Neural progenitor cell (in vitro differentiated cells): ENCODE measurements around the gene PAXIP1. TPM values are rescaled to one million over a fixed set of nuclear protein-coding genes. Genes with fewer than 3 reads are reported as not detected.

ENCODE experiments used
- DNase-seq: peaks from one replicate; pipeline ENCODE4 v3.0.0-alpha.2; 2016; ENCODE audit warnings: low spot score
- H2AFZ ChIP-seq: fragments of 200-600 bp; sonication (generic); replicated peaks from 2 replicates; pipeline ENCODE4 v1.6.1; 2016; ENCODE audit warnings: antibody characterized with exemption
- H3F3A ChIP-seq: fragments of 200-600 bp; sonication (generic); 2 replicates; pipeline ENCODE4 v1.6.1; 2016; ENCODE audit warnings: antibody characterized with exemption, low read depth
- H3K27ac ChIP-seq: fragments of 200-600 bp; sonication (generic); 2 replicates; pipeline ENCODE4 v1.5.1; 2016; ENCODE audit warnings: mild to moderate bottlenecking
- H3K27me3 ChIP-seq: fragments of 200-600 bp; sonication (generic); 2 replicates; pipeline ENCODE4 v1.6.1; 2016; ENCODE audit warnings: mild to moderate bottlenecking, moderate library complexity
- H3K36me3 ChIP-seq: fragments of 200-600 bp; sonication (generic); 2 replicates; pipeline ENCODE4 v1.5.1; 2016
- H3K4me1 ChIP-seq: fragments of 200-600 bp; sonication (generic); 2 replicates; pipeline ENCODE4 v1.6.1; 2016; ENCODE audit warnings: mixed run types
- H3K4me2 ChIP-seq: fragments of 200-600 bp; sonication (generic); 2 replicates; pipeline ENCODE4 v1.6.1; 2016
- H3K4me3 ChIP-seq: fragments of 200-600 bp; sonication (generic); 2 replicates; pipeline ENCODE4 v1.5.1; 2016
- H3K79me2 ChIP-seq: fragments of 200-600 bp; sonication (generic); 2 replicates; pipeline ENCODE4 v1.6.1; 2016; ENCODE audit warnings: low read depth
- H3K9ac ChIP-seq: fragments of 200-600 bp; sonication (generic); 2 replicates; pipeline ENCODE4 v1.6.1; 2016
- H3K9me3 ChIP-seq: fragments of 200-600 bp; sonication (generic); 2 replicates; pipeline ENCODE4 v1.5.1; 2016; ENCODE audit warnings: low read depth
- H4K20me1 ChIP-seq: fragments of 200-600 bp; sonication (generic); 2 replicates; pipeline ENCODE4 v1.6.1; 2016; ENCODE audit warnings: low read depth
- H3K27ac Mint-ChIP-seq: 3 replicates; pipeline ENCODE4 v1.8.0; 2021; ENCODE audit warnings: mixed read lengths
- H3K27me3 Mint-ChIP-seq: 2 replicates; pipeline ENCODE4 v1.8.0; 2022; ENCODE audit warnings: low read depth, mild to moderate bottlenecking, inconsistent platforms, moderate library complexity, mixed read lengths; ENCODE audit not compliant: insufficient read depth
- H3K36me3 Mint-ChIP-seq: 3 replicates; pipeline ENCODE4 v1.8.0; 2021; ENCODE audit warnings: mixed read lengths
- H3K4me1 Mint-ChIP-seq: 3 replicates; pipeline ENCODE4 v1.8.0; 2021; ENCODE audit warnings: mixed read lengths
- H3K4me3 Mint-ChIP-seq: 3 replicates; pipeline ENCODE4 v1.8.0; 2021; ENCODE audit warnings: mild to moderate bottlenecking, moderate library complexity, mixed read lengths
- H3K9me3 Mint-ChIP-seq: 3 replicates; pipeline ENCODE4 v1.8.0; 2020; ENCODE audit warnings: mixed read lengths
- EZH2 ChIP-seq: fragments of 200-600 bp; sonication (generic); IDR thresholded peaks from 2 replicates; pipeline ENCODE4 v1.6.1; 2017; ENCODE audit warnings: antibody characterized with exemption, mild to moderate bottlenecking, moderate library complexity
- EZH2phosphoT487 ChIP-seq: fragments of 200-600 bp; sonication (generic); IDR thresholded peaks from 2 replicates; pipeline ENCODE4 v1.6.1; 2017; ENCODE audit warnings: antibody characterized with exemption
- total RNA-seq: library from RNA; depleted of rRNA; stranded (reverse); fragments of >200 nt; gene quantifications from 2 replicates; pipeline ENCODE4 v1.2.3, GENCODE V29; 2015; ENCODE audit warnings: low replicate concordance
- TF ChIP-seq, protein P1 (sequence below): fragments of 200-600 bp; sonication (generic); IDR thresholded peaks from 2 replicates; pipeline ENCODE4 v1.5.1; 2017; ENCODE audit warnings: antibody characterized with exemption, mild to moderate bottlenecking

The PAXIP1 gene
- total RNA-seq, 1 donor from 2014 or later = 26.1 TPM

DNA sequence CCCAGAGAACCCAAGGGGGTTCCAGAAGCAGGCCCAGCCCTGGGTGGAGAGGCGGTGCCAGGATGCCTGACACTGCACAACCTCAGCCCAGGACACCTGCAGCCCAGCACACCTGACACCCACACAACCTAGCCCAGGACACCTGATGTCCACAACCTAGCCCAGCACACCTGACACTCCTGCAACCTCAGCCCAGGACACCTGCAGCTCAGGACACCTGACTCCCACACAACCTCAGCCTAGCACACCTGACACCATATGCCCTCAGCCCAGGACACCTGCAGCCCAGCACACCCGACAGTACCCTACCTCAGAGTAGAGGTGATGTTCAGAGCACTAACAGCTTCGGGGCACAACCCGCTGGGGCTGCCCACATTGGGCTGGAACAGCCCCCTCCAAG, 87.3 kb downstream of the PAXIP1 start:
- Histone ChIP-seq H2AFZ (no peak overlapping the region), H3K4me2 (no peak overlapping the region), H3K4me3 (no peak overlapping the region), H3K79me2 (no peaks in the 10 kb centered on the region), H4K20me1 (no peaks in the 10 kb centered on the region), H3K9ac (no peak overlapping the region), H3K36me3 (no peaks in the 10 kb centered on the region), H3K4me1 (no peaks in the 10 kb centered on the region), H3K27me3 (peaks cover 13% of the 10 kb centered on the region), H3K9me3 (no peaks in the 10 kb centered on the region), H3F3A (no peaks in the 10 kb centered on the region), H3K27ac (no peak overlapping the region)
- DNase-seq = no peak
- Mint-ChIP-seq H3K9me3 (peaks cover 10% of the 10 kb centered on the region), H3K27ac (no peak overlapping the region), H3K4me1 (peaks cover 4% of the 10 kb centered on the region), H3K27me3 (peaks cover 4% of the 10 kb centered on the region), H3K36me3 (no peaks in the 10 kb centered on the region), H3K4me3 (no peak overlapping the region)
- TF ChIP-seq, protein P1, sequence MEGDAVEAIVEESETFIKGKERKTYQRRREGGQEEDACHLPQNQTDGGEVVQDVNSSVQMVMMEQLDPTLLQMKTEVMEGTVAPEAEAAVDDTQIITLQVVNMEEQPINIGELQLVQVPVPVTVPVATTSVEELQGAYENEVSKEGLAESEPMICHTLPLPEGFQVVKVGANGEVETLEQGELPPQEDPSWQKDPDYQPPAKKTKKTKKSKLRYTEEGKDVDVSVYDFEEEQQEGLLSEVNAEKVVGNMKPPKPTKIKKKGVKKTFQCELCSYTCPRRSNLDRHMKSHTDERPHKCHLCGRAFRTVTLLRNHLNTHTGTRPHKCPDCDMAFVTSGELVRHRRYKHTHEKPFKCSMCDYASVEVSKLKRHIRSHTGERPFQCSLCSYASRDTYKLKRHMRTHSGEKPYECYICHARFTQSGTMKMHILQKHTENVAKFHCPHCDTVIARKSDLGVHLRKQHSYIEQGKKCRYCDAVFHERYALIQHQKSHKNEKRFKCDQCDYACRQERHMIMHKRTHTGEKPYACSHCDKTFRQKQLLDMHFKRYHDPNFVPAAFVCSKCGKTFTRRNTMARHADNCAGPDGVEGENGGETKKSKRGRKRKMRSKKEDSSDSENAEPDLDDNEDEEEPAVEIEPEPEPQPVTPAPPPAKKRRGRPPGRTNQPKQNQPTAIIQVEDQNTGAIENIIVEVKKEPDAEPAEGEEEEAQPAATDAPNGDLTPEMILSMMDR = no peak
- TF ChIP-seq EZH2phosphoT487 (no peak), EZH2 (no peak)

DNA sequence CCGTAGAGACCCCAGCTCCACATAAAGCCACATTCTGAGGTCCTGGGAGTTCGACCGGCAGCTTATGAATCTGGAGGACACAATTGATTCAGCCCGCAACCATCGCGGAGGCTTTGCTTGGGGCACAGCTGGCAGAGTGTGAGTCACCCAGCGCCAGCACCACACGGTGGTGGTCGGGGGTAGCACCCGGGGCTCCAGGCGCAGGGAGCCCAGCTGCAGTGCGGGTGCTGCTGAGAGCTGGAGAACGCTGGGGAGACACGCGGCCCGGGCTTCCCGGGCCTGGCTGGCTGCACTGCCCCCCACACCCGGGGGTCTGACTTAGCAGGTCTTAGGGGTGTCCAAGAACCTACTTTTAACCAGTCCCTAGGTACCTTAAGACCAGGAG, 87.9 kb downstream of the PAXIP1 start:
- H3K4me1 Mint-ChIP-seq = peaks cover 4% of the 10 kb centered on the region
- Histone ChIP-seq H3K4me1 (no peaks in the 10 kb centered on the region), H3K4me3 (no peak overlapping the region), H3K27me3 (peaks cover 13% of the 10 kb centered on the region), H3K36me3 (no peaks in the 10 kb centered on the region), H2AFZ (no peak overlapping the region), H3K9ac (no peak overlapping the region), H3K79me2 (no peaks in the 10 kb centered on the region), H3K4me2 (no peak overlapping the region), H3F3A (no peaks in the 10 kb centered on the region), H3K9me3 (no peaks in the 10 kb centered on the region), H3K27ac (no peak overlapping the region), H4K20me1 (no peaks in the 10 kb centered on the region)
- H3K4me3 Mint-ChIP-seq = no peak overlapping the region
- DNase-seq = no peak
- no peaks in the 10 kb centered on the region for H3K36me3 Mint-ChIP-seq
- H3K9me3 Mint-ChIP-seq = peaks cover 10% of the 10 kb centered on the region
- peaks cover 4% of the 10 kb centered on the region for H3K27me3 Mint-ChIP-seq
- TF ChIP-seq EZH2phosphoT487 = no peak
- TF ChIP-seq, protein P1 = peak; percentile 22
- H3K27ac Mint-ChIP-seq = no peak overlapping the region

DNA sequence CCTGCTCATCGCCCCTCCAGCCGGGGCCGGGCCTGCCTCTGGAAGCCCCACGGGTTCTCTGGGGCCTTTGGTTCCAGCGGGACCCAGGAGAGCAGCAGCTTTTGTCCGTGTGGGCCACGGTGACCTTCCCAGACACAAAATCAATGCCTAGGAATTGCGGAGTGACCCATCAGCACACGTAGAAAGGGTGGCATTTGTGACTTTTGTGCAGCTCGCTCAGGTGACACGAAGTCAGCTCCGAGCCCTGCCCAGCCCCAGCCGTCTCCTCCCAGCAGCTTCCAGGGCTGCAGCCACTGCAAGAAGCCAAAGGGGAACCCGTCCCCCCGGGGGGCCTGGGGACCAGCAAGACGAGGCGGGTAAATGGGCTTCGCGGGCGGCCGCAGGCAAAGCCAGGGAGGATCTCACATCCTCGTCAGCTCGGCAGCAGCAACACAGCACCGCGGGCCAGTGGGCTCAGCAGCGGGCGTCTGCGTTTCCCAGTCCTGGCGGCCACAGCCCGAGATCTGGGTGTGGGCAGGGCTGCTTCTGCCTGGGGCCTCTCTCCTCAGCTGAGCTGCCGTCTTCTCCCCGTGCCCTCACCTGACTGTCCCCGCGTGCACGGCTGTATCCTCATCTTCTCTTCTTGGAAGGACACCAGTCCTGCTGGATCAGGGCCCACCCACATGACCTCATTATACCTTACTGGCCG, 88.5 kb downstream of the PAXIP1 start:
- Histone ChIP-seq H3K27me3 (peaks cover 13% of the 10 kb centered on the region), H3K27ac (no peak overlapping the region), H3K9ac (no peak overlapping the region), H4K20me1 (no peaks in the 10 kb centered on the region), H3K9me3 (no peaks in the 10 kb centered on the region), H3K4me2 (peak overlapping the region; percentile 66), H3K4me1 (no peaks in the 10 kb centered on the region), H3K36me3 (no peaks in the 10 kb centered on the region), H2AFZ (peak overlapping the region; percentile 92), H3F3A (no peaks in the 10 kb centered on the region), H3K79me2 (no peaks in the 10 kb centered on the region), H3K4me3 (no peak overlapping the region)
- Mint-ChIP-seq H3K27ac (no peak overlapping the region), H3K27me3 (peaks cover 4% of the 10 kb centered on the region), H3K9me3 (peaks cover 11% of the 10 kb centered on the region), H3K4me1 (peaks cover 4% of the 10 kb centered on the region), H3K36me3 (no peaks in the 10 kb centered on the region), H3K4me3 (no peak overlapping the region)
- DNase-seq = no peak
- TF ChIP-seq EZH2phosphoT487 = no peak
- TF ChIP-seq EZH2 = no peak
- TF ChIP-seq, protein P1 = no peak
